Liver (tissue), 9 donors: Measurements from ENCODE around the gene TMED9. TPM values are rescaled to one million over a fixed set of nuclear protein-coding genes. Genes with fewer than 3 reads are reported as not detected.

Source experiments
- DNase-seq: peaks from one replicate; pipeline ENCODE4 v3.0.0-alpha.2; 2017; ENCODE audit warnings: low spot score
- H3K27ac ChIP-seq, 2 donors: one replicate each; pipeline ENCODE4 v1.7.0; 2013; ENCODE audit warnings: inconsistent platforms in 2 of 2, low read length in 2 of 2, control low read depth in 1 of 2, low read depth in 1 of 2, mild to moderate bottlenecking in 1 of 2
- H3K27me3 ChIP-seq, 4 donors: one replicate each; pipeline versions ENCODE4 v1.6.1 to v1.7.0; 2013; ENCODE audit warnings: low read length in 3 of 4, inconsistent platforms in 1 of 4, mild to moderate bottlenecking in 1 of 4, moderate library complexity in 1 of 4; ENCODE audit not compliant: control insufficient read depth in 4 of 4, insufficient read depth in 4 of 4
- H3K36me3 ChIP-seq, 4 donors: one replicate each; pipeline versions ENCODE4 v1.6.1 to v1.7.0; 2013; ENCODE audit warnings: low read length in 3 of 4, mild to moderate bottlenecking in 3 of 4, low read depth in 1 of 4, moderate library complexity in 1 of 4; ENCODE audit not compliant: control insufficient read depth in 4 of 4, insufficient read depth in 3 of 4
- H3K4me1 ChIP-seq, 4 donors: one replicate each; pipeline versions ENCODE4 v1.6.1 to v1.7.0; 2013; ENCODE audit warnings: low read length in 3 of 4, mild to moderate bottlenecking in 3 of 4, moderate library complexity in 1 of 4; ENCODE audit not compliant: control insufficient read depth in 4 of 4, insufficient read depth in 4 of 4
- H3K4me3 ChIP-seq, 3 donors: one replicate each; pipeline versions ENCODE4 v1.6.1 to v1.7.0; 2013; ENCODE audit warnings: low read length in 3 of 3, control low read depth in 1 of 3, low read depth in 1 of 3, mild to moderate bottlenecking in 1 of 3
- H3K9ac ChIP-seq, 2 donors: one replicate each; pipeline ENCODE4 v1.7.0; 2013; ENCODE audit warnings: low read length in 2 of 2, mild to moderate bottlenecking in 2 of 2, moderate library complexity in 2 of 2, control low read depth in 1 of 2, low read depth in 1 of 2
- H3K9me3 ChIP-seq, 4 donors: one replicate each; pipeline versions ENCODE4 v1.6.1 to v1.7.0; 2013; ENCODE audit warnings: low read length in 3 of 4; ENCODE audit not compliant: control insufficient read depth in 4 of 4
- ATF3 ChIP-seq: IDR thresholded peaks from 2 replicates; pipeline ENCODE4 v1.6.1; 2016; ENCODE audit warnings: antibody characterized with exemption
- CTCF ChIP-seq: fragments of 150-350 bp; IDR thresholded peaks from 2 replicates; pipeline ENCODE4 v1.5.1; 2017; ENCODE audit warnings: improper control_type of control experiment, low read depth, low read length; ENCODE audit not compliant: missing input control
- EGR1 ChIP-seq, 2 donors: IDR thresholded peaks; 2 replicates each; pipeline ENCODE4 v1.6.1; 2016 to 2018; ENCODE audit warnings: antibody characterized with exemption in 2 of 2, low read depth in 2 of 2
- FOXA1 ChIP-seq: IDR thresholded peaks from 2 replicates; pipeline ENCODE4 v1.6.1; 2016; ENCODE audit warnings: antibody characterized with exemption
- FOXA2 ChIP-seq: IDR thresholded peaks from 2 replicates; pipeline ENCODE4 v1.6.1; 2016; ENCODE audit warnings: antibody characterized with exemption
- GABPA ChIP-seq, 2 donors: IDR thresholded peaks in 1 of 2; conservative IDR thresholded peaks in 1 of 2; 2 replicates each; pipeline ENCODE4 v1.6.1; 2016; ENCODE audit warnings: antibody characterized with exemption in 2 of 2, mild to moderate bottlenecking in 1 of 2, moderate library complexity in 1 of 2
- HNF4A ChIP-seq, 2 donors: conservative IDR thresholded peaks; 2 replicates each; pipeline ENCODE4 v1.6.1; 2016; ENCODE audit warnings: antibody characterized with exemption in 2 of 2, mild to moderate bottlenecking in 2 of 2
- HNF4G ChIP-seq: IDR thresholded peaks from 2 replicates; pipeline ENCODE4 v1.6.1; 2016; ENCODE audit warnings: antibody characterized with exemption
- JUND ChIP-seq, 2 donors: IDR thresholded peaks; 2 replicates each; pipeline ENCODE4 v1.6.1; 2016; ENCODE audit warnings: antibody characterized with exemption in 2 of 2
- MAX ChIP-seq: IDR thresholded peaks from 2 replicates; pipeline ENCODE4 v1.6.1; 2016; ENCODE audit warnings: antibody characterized with exemption
- NR2F2 ChIP-seq: IDR thresholded peaks from 2 replicates; pipeline ENCODE4 v1.6.1; 2016; ENCODE audit warnings: antibody characterized with exemption
- RAD21 ChIP-seq, 2 donors: IDR thresholded peaks; 2 replicates each; pipeline ENCODE4 v1.6.1; 2016; ENCODE audit warnings: antibody characterized with exemption in 2 of 2, mild to moderate bottlenecking in 2 of 2
- REST ChIP-seq: IDR thresholded peaks from 2 replicates; pipeline ENCODE4 v1.6.1; 2016; ENCODE audit warnings: antibody characterized with exemption, mild to moderate bottlenecking
- RXRA ChIP-seq, 2 donors: IDR thresholded peaks; 2 replicates each; pipeline ENCODE4 v1.6.1; 2017 to 2018; ENCODE audit warnings: antibody characterized with exemption in 2 of 2, mild to moderate bottlenecking in 1 of 2
- TAF1 ChIP-seq: conservative IDR thresholded peaks from 2 replicates; pipeline ENCODE4 v1.6.1; 2016; ENCODE audit warnings: antibody characterized with exemption, mild to moderate bottlenecking
- YY1 ChIP-seq: IDR thresholded peaks from 2 replicates; pipeline ENCODE4 v1.6.1; 2016; ENCODE audit warnings: antibody characterized with exemption, mild to moderate bottlenecking
- ZBTB33 ChIP-seq: IDR thresholded peaks from 2 replicates; pipeline ENCODE4 v1.6.1; 2016; ENCODE audit warnings: antibody characterized with exemption
- WGBS: extraction: QIAGEN DNeasy Blood & Tissue Kit; methylation state at CpG from one replicate; pipeline ENCODE4 v1.1.7; 2013; 5-methylcytosine and 5-hydroxymethylcytosine counted together
- polyA plus RNA-seq, 2 donors: library from polyadenylated mRNA; stranded (reverse) in 1 of 2; unstranded in 1 of 2; fragments of 200-250 nt in 1 of 2; fragments of >200 nt in 1 of 2; fragmentation: Nextera tagmentation in 1 of 2; extraction: Ambion mirVana in 1 of 2; gene quantifications; one replicate each; pipeline versions ENCODE4 v1.2.1 to v1.2.3, GENCODE V29; 2013 to 2015
- total RNA-seq, 2 donors: library from RNA; depleted of rRNA; stranded (reverse); fragments of >200 nt; gene quantifications; one replicate each; pipeline ENCODE4 v1.2.3, GENCODE V29; 2014
- donor health status: healthy.
- donor health status: healthy.
- donor health status: healthy.
- donor health status: healthy.
- donor health status: healthy.

TMED9 gene
- total and polyA plus RNA-seq, 4 donors = 66.7 to 234 (median 106) TPM

- no peak overlapping the region for H3K9ac ChIP-seq
Measured at GRCh38 chr5:177605078-177605477, 13.1 kb downstream of the TMED9 start.

More at GRCh38 chr5:177605078-177605477, 13.1 kb downstream of the TMED9 start:
- no peaks in the 10 kb centered on the region for H3K9me3 ChIP-seq
- H3K4me3 ChIP-seq = no peak overlapping the region
- WGBS = 87% methylated on average over 5 of the region's 5 CpGs
- H3K4me1 ChIP-seq = peaks cover 0 to 20% (median 13%) of the 10 kb centered on the region in 4 donors
- no peak overlapping the region for H3K27ac ChIP-seq
- peaks cover 0 to 11% (median 0%) of the 10 kb centered on the region in 4 donors for H3K36me3 ChIP-seq
- DNase-seq = no peak
- TF ChIP-seq ATF3 (no peak), HNF4G (no peak), ZBTB33 (no peak), HNF4A (conservative IDR thresholded peaks at IDR 0.05) (no peak), RXRA (IDR thresholded peaks at IDR 0.05) (no peak), TAF1 (no peak), NR2F2 (no peak), EGR1 (IDR thresholded peaks at IDR 0.05; ENCODE audit: low read depth in 2 of 2) (no peak), JUND (IDR thresholded peaks at IDR 0.05) (no peak), FOXA2 (no peak), RAD21 (IDR thresholded peaks at IDR 0.05) (no peak), CTCF (no peak), FOXA1 (no peak), YY1 (no peak), MAX (no peak), REST (no peak), GABPA (IDR thresholded peaks at IDR 0.05 in 1 of 2, conservative IDR thresholded peaks at IDR 0.05 in 1 of 2) (no peak)
- H3K27me3 ChIP-seq = no peaks in the 10 kb centered on the region
